Measurements from ENCODE around the gene SP140.
A peak's percentile ranks its signal among the peaks of the same experiment; 100 is the strongest.
"Not testable (repeated sequence)": the region's sequence is repeated elsewhere in the genome, so short reads cannot be mapped to it uniquely, and the experiment has no call there.

The SP140 gene

DNA sequence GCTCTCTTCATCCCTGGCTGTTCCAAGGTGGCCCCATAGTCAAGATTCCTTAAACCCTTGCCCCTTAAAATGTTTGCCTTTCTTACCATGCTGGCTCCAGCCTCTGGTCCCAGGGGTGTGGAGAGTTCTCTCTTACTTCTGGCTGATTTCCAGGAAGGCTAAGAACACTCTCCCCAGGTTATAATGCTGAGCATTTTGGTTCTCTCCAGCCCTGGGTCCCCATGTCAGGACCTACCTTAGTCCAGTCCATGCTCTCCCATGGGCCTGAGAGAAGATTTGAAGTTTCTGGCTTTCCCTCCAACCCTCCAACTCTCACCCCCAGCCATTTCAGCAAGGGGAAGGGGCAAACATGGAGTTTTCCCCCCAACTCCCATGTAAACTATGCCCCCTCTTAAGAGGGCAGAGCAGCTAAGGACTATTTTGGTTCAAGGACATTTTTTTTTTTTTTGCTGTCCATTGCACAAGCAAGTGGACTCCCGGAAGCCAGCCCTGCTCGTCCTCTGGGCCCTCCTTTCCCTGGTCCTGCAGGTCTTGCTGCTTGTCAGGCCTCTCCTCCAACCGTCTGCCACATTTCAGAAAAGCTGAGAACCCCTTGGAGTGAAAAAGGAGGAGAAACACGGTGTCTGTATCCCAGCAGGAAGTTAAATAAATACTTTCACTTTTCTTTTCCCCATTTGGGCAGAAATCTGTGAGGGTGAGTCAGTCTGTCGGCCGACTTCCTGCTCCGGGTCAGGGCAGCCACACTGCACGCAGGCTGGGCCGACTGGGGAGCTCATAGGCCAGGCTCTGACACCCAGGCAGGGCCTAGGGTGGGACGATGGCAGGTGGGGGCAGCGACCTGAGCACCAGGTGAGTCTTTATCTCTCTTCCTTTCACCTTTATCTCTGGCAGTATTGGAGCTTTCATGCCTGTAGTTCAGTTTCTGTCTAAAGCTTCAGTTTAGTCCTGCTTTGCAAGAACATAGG is 101.2 kb downstream of the SP140 start, which contains the start of gene SP140L:
TSS of gene SP140L (plus strand) at position 741 of the 965 bp plus-strand sequence. CDS start at position 818, 77 bp downstream.
- DNase-seq (peak; percentile 82), ATAC-seq (peak; percentile 99)

DNA sequence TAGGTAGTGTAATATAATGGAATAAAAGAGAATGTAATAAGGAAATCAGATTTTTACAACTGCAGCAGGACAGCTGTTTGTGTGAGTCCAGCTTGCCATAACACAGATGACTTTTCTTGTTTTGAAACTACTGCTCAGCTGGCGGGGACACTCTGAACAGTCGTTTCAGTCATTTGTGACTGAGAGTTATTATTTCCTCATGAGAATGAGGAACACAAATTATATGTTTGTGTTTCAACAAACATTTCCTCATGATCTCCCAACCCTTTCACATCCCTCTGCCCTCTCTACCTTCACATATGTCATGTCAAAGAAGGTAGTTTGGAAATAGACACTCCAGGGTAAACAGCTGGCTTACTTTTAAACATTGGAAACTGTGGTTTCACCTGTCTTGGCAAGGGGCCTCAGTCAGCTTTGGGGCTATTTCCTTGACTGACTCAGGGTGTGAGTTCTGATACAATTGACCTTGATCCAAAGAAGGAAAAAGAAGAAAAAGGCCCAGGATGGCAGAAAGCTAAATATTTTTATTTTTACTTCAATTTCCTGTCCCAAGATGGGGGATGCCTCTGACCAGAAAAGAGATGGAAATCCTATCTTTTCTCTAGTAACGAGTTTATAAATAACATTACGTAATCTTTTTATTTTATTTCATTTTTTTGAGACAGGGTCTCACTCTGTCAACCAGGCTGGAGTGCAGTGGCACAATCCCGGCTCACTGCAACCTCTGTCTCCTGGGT is 102.0 kb downstream of the SP140 start:
- no peak for DNase-seq
- ATAC-seq: peak; percentile 28

DNA sequence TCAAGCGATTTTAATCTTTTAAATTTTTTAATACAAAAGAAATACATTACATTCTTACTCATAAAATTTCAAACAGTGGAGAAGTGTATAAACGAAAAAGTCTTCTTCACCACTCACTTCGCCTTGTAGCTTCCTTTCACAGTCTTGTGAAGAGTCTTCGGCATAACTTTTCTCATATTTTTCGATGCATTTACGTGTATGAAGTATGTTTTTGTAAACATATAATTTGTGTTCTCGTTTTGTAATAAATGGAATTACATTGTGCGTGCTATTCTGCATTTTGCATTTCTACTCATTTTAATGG is 102.6 kb downstream of the SP140 start:
- DNase-seq (no peak), ATAC-seq (no peak)

DNA sequence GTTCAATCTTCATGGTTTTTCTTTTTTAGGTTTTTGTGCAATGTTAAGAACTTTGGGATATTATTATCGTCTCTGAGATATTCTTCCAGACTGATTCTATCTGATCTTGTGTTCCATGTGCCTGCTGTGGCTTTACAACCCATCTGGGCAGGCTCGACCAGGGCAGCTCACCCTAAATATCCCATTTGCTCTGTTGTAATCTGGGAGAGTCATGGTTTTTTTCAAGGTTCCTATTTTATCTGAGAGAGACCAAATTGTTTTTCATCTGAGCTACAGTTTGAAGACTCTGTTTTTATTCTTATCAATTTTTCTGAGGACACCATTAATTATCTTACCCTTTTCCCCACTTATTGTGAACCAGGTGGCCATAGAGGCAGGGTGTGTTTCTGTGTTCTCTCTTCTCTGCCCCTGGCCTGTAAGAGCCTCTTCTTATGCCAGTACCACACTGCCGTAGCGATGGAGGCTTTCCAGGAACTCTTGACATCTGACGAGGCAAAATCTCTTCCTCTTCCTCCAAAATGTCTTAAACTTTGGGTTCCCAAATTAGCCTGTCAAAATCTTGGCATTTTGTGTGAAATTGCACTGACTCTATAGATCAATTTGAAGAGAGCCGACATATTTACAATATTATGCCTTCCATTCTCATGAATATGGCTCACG is 104.5 kb downstream of the SP140 start:
- ATAC-seq (no peak), DNase-seq (no peak)

DNA sequence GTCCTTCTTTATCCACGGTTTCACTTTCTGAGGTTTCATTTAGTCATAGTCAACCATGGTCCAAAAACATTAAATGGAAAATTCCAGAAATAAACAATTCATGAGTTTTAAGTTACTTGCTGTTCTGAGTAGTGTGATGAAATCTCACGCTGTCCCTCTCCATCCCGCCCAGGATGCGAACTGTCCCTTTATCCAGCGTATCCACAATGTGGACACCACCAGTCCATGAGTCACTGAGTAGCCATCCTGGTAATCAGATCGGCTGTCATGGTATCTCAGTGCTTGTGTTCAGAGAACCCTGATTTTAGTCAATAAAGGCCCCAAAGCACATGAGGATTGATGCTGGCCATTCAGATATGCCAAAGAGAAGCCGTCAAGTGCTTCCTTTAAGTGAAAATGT is 105.2 kb downstream of the SP140 start:
- ATAC-seq (no peak), DNase-seq (no peak)

DNA sequence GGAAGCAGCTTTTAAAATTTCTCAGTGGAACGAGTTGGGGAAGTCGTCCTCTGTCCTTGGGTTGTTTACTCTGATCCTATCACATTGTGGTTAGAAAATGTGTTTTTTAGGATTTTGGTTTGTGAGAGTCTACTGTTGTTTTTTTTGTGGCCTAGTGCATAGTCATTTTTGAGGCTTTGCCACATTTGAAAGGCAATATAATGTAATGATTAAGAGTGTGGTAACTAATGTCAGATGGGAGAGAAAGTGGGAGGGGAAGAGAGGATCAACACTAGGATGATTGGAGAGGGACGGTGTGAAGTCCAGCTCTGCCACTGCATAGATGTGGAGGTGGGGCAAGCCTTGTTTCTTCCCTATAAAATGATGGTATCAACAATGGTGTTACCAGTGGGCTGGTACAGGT is 109.9 kb downstream of the SP140 start:
- ATAC-seq: peak; percentile 63

DNA sequence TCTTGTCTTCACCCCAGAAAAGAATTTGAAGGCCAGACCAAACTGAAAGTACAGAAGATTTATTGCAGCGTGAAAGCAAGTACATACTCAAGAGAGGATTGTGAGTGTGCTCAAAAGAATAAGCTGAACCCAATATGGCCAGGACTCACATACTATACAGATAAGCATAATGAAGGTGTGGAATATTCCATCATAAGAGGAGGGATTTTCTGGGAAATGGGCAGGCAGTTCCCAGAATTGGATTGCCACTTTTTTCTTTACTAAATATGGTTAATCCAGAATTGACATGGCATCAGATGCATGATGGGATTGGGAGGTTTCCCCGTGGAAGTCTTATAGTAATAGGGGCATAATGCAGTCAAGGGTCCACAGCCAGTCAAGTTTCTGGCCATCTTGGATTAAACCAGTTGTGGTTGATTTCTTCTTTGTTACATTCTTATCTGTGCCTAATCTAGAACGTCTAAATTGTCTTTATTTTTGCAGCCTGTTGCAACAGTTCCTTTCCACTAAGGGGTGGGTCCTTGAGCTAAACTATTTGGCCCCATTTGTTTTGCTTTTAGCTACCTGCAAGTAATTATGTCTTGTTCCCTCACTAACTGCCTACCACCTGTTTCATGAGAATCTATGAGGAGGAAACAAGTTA is 110.4 kb downstream of the SP140 start:
- DNase-seq: no peak
- peak; percentile 49 for ATAC-seq

More for the DNA sequence above, 109.9 kb downstream of the SP140 start:
- DNase-seq: no peak

DNA sequence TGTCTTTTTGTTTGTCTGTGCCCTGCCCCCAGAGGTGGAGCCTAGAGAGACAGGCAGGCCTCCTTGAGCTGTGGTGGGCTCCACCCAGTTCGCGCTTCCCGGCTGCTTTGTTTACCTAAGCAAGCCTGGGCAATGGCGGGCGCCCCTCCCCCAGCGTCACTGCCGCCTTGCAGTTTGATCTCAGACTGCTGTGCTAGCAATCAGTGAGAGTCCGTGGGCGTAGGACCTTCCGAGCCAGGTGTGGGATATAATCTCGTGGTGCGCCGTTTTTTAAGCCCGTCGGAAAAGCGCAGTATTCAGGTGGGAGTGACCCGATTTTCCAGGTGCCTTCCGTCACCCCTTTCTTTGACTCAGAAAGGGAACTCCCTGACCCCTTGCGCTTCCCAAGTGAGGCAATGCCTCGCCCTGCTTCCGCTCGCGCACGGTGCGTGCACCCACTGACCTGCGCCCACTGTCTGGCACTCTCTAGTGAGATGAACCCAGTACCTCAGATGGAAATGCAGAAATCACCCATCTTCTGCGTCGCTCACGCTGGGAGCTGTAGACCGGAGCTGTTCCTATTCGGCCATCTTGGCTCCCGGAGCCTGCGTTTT is 116.5 kb downstream of the SP140 start:
- not testable (repeated sequence) for ATAC-seq, DNase-seq

DNA sequence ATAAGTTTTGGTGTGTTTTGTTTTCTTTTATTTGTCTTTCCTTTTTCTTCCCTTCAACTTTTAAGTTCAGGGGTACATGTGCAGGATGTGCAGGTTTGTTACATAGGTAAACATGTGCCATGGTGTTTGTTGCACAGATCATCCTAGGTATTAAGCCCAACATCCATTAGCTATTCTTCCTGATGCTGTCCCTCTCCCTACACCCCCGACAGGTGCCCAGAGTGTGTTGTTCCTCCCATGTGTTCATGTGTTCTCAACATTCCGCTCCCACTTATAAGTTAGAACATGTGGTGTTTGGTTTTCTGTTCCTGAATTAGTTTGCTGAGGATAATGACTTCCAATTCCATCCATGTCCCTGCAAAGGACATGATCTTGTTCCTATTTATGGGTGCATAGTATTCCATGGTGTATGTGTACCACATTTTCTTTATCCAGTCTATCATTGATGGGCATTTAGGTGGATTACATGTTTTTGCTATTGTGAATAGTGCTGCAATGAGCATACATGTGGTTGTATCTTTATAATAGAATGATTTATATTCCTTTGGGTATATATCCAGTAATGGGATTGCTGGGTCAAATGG is 117.6 kb downstream of the SP140 start:
- not testable (repeated sequence) for ATAC-seq

DNA sequence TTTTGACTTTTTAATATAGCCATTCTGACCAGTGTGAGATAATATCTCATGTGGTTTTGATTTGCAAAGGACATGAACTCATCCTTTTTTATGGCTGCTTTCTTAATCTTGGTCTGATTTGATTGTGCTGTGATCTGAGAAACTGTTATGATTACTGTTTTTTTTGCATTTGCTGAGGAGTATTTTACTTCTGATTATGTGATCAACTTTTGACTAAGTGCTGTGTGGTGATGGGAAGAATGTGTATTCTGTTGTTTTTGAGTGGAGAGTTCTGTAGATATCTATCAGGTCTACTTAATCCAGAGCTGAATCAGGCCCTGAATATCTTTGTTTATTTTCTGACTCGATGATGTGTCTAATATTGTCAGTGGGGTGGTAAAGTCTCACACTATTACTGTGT is 118.2 kb downstream of the SP140 start:
- ATAC-seq: no peak

More for the DNA sequence above, 117.6 kb downstream of the SP140 start:
- DNase-seq: not testable (repeated sequence)

DNA sequence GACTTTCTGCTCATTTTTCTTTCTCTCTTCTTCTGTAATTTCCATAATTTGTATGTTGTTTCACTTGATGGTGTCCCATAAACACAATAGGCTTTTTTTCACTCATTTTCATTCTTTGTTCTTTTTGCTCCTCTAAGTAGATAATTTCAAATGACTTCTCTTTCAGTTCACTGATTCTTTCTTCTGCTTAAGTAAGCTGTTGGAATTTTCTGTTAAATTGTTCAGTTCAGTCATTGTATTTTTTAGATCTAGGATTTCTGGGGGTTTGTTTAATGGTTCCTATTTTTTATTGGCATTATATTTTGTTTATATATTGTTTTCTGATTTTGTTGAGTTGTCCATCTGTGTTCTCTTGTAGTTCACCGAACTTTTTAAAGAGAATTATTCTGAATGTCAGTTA is 120.9 kb downstream of the SP140 start:
- ATAC-seq: no peak
- DNase-seq: no peak

More for the DNA sequence above, 118.2 kb downstream of the SP140 start:
- no peak for DNase-seq

DNA sequence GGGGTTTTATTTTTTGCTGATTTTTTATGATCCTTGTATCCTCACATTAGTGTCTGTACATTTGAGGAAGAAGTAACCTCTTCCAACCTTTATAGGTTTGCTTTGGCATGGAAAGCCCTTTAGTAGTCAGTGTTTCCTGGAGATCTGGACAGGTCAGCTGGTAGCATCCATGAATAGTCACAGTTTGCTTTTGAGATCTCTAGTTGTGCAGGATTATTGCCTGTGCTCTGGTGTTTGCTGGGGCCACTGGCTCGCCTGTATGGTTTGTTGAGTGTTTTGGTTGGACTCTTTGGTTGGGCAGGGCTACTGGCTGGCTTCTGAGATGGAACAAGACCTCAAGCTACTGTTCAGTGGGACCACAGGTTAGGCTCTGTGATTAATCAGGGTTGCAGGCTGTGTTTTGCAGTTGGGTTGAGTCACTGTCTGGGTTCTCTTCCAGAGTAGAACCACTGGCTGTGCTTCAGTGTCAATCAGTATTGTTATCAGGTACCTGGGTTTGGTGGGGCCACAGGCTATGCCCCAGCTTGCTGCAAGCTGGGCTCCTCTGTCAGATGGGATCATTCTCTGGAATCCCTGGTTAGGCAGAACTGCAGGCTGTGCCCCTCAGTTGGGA is 121.5 kb downstream of the SP140 start:
- peak; percentile 75 for ATAC-seq
- no peak for DNase-seq

DNA sequence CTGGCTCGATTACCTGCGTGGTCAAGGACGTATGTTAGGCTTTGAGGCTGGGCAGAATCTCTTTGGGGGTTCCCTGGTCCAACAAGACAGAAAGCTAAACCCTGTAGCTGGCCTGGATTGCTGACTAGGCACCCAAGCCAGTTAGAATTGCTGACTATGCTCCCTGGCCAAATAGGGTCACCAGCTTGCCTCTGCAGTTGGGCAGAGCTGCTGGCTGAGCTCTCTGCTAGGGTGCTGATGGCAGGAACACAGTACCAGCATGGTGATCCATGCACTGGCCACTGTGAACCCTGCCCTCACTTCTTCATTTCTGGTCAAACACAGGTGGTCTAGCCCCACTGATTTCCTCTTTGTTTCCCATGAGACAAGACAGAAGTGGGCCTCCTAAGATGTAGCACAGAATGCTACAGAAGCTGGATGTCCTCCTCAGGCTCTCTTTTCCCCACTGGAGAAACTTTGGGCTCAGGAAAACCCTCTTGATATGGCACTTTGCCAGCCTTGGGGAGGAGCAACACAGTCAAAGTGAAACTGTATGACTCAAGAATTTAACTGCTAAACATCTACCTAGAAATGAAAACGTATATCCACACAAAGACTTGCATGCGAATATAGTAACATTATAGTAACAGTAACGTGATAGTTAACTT is 122.2 kb downstream of the SP140 start:
- peak; percentile 51 for DNase-seq
- ATAC-seq: peak; percentile 58

DNA sequence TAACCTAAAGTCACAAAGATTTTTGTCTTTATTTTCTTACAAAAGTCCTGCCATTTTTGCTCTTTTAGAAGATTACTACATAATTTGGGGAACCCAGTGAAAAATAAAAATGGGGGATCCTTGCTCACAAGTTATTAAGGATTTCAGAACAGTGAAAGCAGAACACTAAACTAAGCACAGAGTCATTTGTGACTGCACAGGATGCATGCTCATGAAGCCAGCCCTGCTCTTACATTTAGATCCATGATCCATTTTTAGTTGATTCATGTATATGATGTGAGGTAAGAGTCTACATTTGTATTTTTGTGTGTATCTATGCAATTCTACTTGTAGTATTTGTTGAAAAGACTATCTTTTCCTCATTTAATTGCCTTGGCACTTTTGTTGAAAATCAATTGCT is 123.3 kb downstream of the SP140 start:
- DNase-seq (no peak), ATAC-seq (no peak)

DNA sequence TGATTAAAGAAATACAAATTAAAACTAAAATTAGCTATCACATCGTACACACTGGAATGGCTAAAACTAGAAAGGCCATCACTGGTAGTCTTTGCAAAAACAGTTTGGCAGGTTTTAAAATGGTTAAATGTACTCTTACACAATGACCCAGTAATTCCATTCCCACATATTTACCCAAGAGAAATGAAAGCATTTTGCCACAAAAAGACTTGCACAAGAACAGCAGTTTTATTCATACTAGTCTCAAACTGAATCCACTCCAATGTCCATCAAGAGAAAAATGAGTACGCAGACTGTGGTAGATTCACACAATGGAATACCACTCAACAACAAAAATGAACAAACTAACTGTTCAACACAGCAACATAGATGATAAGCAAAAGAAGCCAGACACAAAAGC is 130.5 kb downstream of the SP140 start:
- DNase-seq: no peak
- ATAC-seq: no peak

DNA sequence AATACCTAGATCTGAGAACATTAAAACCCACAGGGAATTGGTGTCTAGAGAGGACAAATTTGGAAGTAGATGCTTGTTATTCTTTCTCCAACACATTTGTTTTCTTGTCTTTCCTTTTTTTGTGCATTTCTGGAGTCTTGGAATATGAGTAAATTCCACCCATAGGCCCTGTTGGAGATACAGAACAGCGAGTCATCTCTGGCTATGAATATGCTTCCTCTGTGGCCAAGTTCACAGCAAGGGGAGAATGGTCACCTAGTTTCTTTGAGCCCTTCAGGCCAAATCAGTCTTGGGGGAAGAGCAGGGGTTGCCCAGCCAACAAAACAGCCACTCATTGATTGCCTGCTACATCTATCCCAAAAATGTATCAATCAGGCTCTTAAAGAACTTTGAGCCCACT is 132.8 kb downstream of the SP140 start:
- ATAC-seq: no peak
- DNase-seq: no peak

DNA sequence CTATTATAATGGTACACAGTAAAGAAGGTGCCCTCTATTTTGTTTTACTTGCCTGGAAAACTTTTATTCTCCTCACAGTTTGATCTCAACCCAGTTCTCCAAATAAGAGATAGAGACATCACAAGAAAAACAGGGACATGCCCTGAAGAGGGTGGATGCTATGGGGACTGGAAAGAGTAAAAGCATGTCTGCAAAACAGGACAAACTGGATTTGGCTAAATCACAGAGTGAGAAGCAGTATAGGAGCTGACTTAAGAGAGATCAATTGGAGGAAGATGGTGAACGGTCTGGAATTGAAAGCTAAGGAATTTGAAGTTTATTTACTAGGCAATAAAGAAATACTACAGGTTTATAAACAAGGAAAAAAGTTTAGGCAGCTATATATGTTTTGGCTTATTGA is 134.5 kb downstream of the SP140 start:
- ATAC-seq: no peak
- DNase-seq: no peak

DNA sequence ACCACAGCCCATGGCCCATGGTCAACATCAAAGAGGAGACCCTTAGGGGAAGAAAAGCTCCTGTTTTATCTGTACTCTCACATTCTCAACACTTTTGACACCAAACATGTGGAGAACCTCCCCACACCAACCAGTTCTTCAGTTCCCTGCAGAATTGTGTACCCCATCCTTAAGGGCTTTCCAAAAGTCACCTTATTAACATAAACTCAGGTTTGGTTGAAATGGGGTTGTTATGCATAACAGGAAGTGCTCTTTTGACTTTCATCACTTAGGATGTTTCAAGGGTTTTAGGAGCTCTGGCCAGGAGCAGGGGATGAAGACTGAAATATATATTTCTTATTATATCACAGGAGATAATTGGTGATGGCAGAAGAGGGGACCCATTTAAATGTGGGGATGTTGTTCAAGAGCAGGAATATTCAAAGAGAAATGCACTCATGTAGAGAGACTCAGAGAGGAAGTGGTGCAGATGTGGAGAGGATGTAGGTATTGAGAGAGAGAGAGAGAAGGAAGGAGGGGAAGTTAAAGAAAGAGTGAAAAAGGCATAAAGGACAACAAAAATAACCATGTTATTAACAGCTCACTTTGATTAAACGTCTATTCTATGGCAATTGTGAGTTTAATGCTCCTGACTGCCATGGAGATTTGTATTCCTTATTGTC is 136.6 kb downstream of the SP140 start:
- ATAC-seq (no peak), DNase-seq (no peak)

All from stimulated activated naive CD8-positive, alpha-beta T cell treated with anti-CD3 and anti-CD28 coated beads, Interleukin-15, Interleukin-2, amounts not matched to agents 100 U/mL and 50 U/mL, for 24 hours (primary cell).